PC-3 (cell line): Measurements from ENCODE around the gene SARDH. TPM values are rescaled to one million over a fixed set of nuclear protein-coding genes. Genes with fewer than 3 reads are reported as not detected.

Experiments used
- ATAC-seq: fragments of 200-7000 bp; cut with Tn5 transposase; 2 replicates; pipeline ENCODE4 v1.9.1; 2020; ENCODE audit warnings: mild to moderate bottlenecking, moderate library complexity
- BruUV-seq: library from RNA; stranded (reverse); fragments of 400-500 nt; replicated peaks from 2 replicates; lab custom pipeline; 2021; lab: Mats Ljungman, UMichigan
- CTCF ChIA-PET: fragments of 300-600 bp; sonication (Branson Sonifier 250); formaldehyde crosslinking; loops from one replicate; lab custom pipeline; 2022; ENCODE audit warnings: antibody characterized with exemption; lab: Charles Lee
- POLR2A ChIA-PET: fragments of 300-600 bp; sonication (Branson Sonifier 250); formaldehyde crosslinking; loops from one replicate; lab custom pipeline; 2022; ENCODE audit warnings: antibody characterized with exemption; ENCODE audit not compliant: unreplicated experiment; lab: Charles Lee
- DNase-seq: peaks from one replicate; pipeline ENCODE4 v3.0.0-alpha.2; 2015
- H2AFZ ChIP-seq: fragments of 300-600 bp; sonication (generic); 2 replicates; pipeline ENCODE4 v1.6.0; 2016; ENCODE audit warnings: antibody characterized with exemption, low read length
- H3F3A ChIP-seq: fragments of 300-600 bp; sonication (generic); one replicate; pipeline ENCODE4 v1.6.0; 2017; ENCODE audit warnings: antibody characterized with exemption, low read length, control low read depth, mild to moderate bottlenecking; ENCODE audit not compliant: unreplicated experiment
- H3K27ac ChIP-seq: fragments of 300-600 bp; sonication (generic); 2 replicates; pipeline ENCODE4 v1.5.1; 2016; ENCODE audit warnings: mild to moderate bottlenecking, low read length
- H3K27me3 ChIP-seq: fragments of 300-600 bp; sonication (generic); 2 replicates; pipeline ENCODE4 v1.6.1; 2016; ENCODE audit warnings: low read length, mixed read lengths
- H3K36me3 ChIP-seq: fragments of 300-600 bp; sonication (generic); 2 replicates; pipeline ENCODE4 v1.6.1; 2016; ENCODE audit warnings: low read depth, mixed run types, low read length, mixed read lengths
- H3K4me1 ChIP-seq: fragments of 300-600 bp; sonication (generic); 2 replicates; pipeline ENCODE4 v1.5.1; 2016; ENCODE audit warnings: low read length; ENCODE audit not compliant: insufficient read depth
- H3K4me2 ChIP-seq: fragments of 300-600 bp; sonication (generic); 2 replicates; pipeline ENCODE4 v1.6.0; 2016; ENCODE audit warnings: low read length
- H3K4me3 ChIP-seq: fragments of 300-600 bp; sonication (generic); 2 replicates; pipeline ENCODE4 v1.5.1; 2016; ENCODE audit warnings: mild to moderate bottlenecking, low read length, mixed read lengths
- H3K79me2 ChIP-seq: fragments of 300-600 bp; sonication (generic); 2 replicates; pipeline ENCODE4 v1.6.1; 2017; ENCODE audit warnings: low read length, mixed read lengths
- H3K9ac ChIP-seq: fragments of 300-600 bp; sonication (generic); 2 replicates; pipeline ENCODE4 v1.6.0; 2016; ENCODE audit warnings: mild to moderate bottlenecking, low read length
- H3K9me2 ChIP-seq: fragments of 300-600 bp; sonication (generic); replicated peaks from 2 replicates; pipeline ENCODE4 v1.6.1; 2016; ENCODE audit warnings: mixed run types, low read length, mixed read lengths
- H3K9me3 ChIP-seq: fragments of 300-600 bp; sonication (generic); 2 replicates; pipeline ENCODE4 v1.6.1; 2016; ENCODE audit warnings: low read length, mixed read lengths
- H4K20me1 ChIP-seq: fragments of 300-600 bp; sonication (generic); 2 replicates; pipeline ENCODE4 v1.6.1; 2016; ENCODE audit warnings: low read length, mixed read lengths
- CTCF ChIP-seq: fragments of 300-600 bp; sonication (generic); conservative IDR thresholded peaks from 2 replicates; pipeline ENCODE4 v1.5.1; 2017; ENCODE audit warnings: antibody characterized with exemption, low read depth, mild to moderate bottlenecking, low read length
- EZH2 ChIP-seq: fragments of 300-600 bp; sonication (generic); IDR thresholded peaks from one replicate; pipeline ENCODE4 v1.6.1; 2017; ENCODE audit warnings: antibody characterized with exemption, mild to moderate bottlenecking, low read length; ENCODE audit not compliant: unreplicated experiment
- EZH2phosphoT487 ChIP-seq: fragments of 300-600 bp; sonication (generic); IDR thresholded peaks from 2 replicates; pipeline ENCODE4 v1.6.1; 2018; ENCODE audit warnings: mild to moderate bottlenecking, antibody characterized with exemption, low read length, borderline replicate concordance
- intact Hi-C: fragments of 100-400 bp; cut with micrococcal nuclease; formaldehyde crosslinking; loops from 2 replicates; pipeline ENCODE4 v1.9.0; 2023
- total RNA-seq: library from RNA; depleted of rRNA; stranded (reverse); fragments of >200 nt; gene quantifications from 2 replicates; pipeline ENCODE4 v1.2.3, GENCODE V29; 2014

Gene SARDH
- total RNA-seq, 1 experiment from 2014 or later, result 3.4 TPM

- Histone ChIP-seq H3K9me2 (no peaks in the 10 kb centered on the region), H4K20me1 (no peaks in the 10 kb centered on the region), H2AFZ (no peak overlapping the region), H3K9ac (no peak overlapping the region), H3K36me3 (no peaks in the 10 kb centered on the region), H3K4me1 (no peaks in the 10 kb centered on the region), H3K9me3 (no peaks in the 10 kb centered on the region), H3K27ac (no peak overlapping the region), H3K79me2 (no peaks in the 10 kb centered on the region), H3K27me3 (no peaks in the 10 kb centered on the region), H3K4me3 (no peak overlapping the region), H3K4me2 (no peak overlapping the region), H3F3A (no peaks in the 10 kb centered on the region)
- intact Hi-C loops, result no loop called here
- ATAC-seq (no peak), DNase-seq (no peak)
- TF ChIP-seq CTCF (no peak), EZH2 (no peak), EZH2phosphoT487 (no peak)
- ChIA-PET POLR2A (no interaction called here), CTCF (no interaction called here)
- BruUV-seq, result no TSS peak
Observed at GRCh38 chr9:133702798-133703590, 35.2 kb downstream of the SARDH start.

GRCh38 chr9:133701981-133702797 is 36.0 kb downstream of the SARDH start:
- no peaks in the 10 kb centered on the region for H3F3A ChIP-seq
- ChIA-PET POLR2A (no interaction called here), CTCF (no interaction called here)
- no peaks in the 10 kb centered on the region for H3K4me1 ChIP-seq
- no peak overlapping the region for H2AFZ ChIP-seq
- no peaks in the 10 kb centered on the region for H3K27me3 ChIP-seq
- H3K4me3 ChIP-seq, result no peak overlapping the region
- H3K9me2 ChIP-seq, result no peaks in the 10 kb centered on the region
- no peaks in the 10 kb centered on the region for H3K79me2 ChIP-seq
- H3K36me3 ChIP-seq, result no peaks in the 10 kb centered on the region
- H3K27ac ChIP-seq, result no peak overlapping the region
- no peaks in the 10 kb centered on the region for H4K20me1 ChIP-seq
- H3K4me2 ChIP-seq, result no peak overlapping the region
- intact Hi-C loops, result no loop called here
- no peak for ATAC-seq
- TF ChIP-seq EZH2 (no peak), EZH2phosphoT487 (no peak), CTCF (no peak)
- no TSS peak for BruUV-seq
- H3K9ac ChIP-seq, result no peak overlapping the region
- no peak for DNase-seq
- H3K9me3 ChIP-seq, result no peaks in the 10 kb centered on the region
